ENCODE measurements around the gene NAIF1.

The NAIF1 gene

GRCh38 chr9:128101231-128101661 lies 34.1 kb upstream of the NAIF1 start:
- Histone ChIP-seq H3K79me1 (ENCODE audit: low read depth, low read length) (peaks cover 11% of the 10 kb centered on the region), H3K9ac (ENCODE audit: low read depth, low read length, poor library complexity) (no peak overlapping the region), H2BK120ac (ENCODE audit: low read depth, low read length) (no peak overlapping the region), H3K23ac (ENCODE audit: low read depth, low read length, poor library complexity) (no peak overlapping the region), H3K4me2 (ENCODE audit: insufficient read depth, low read length, poor library complexity, severe bottlenecking) (no peak overlapping the region), H3K4me1 (ENCODE audit: control insufficient read depth in 2 of 2, insufficient read depth in 1 of 2, low read depth in 1 of 2, low read length in 2 of 2) (peaks cover 23% of the 10 kb centered on the region in 2 donors), H3K14ac (ENCODE audit: low read length) (no peak overlapping the region), H4K91ac (ENCODE audit: low read depth, low read length, poor library complexity) (no peak overlapping the region), H3K27me3 (ENCODE audit: control insufficient read depth in 3 of 3, insufficient read depth in 3 of 3, low read depth in 1 of 3, low read length in 3 of 3) (no peaks in the 10 kb centered on the region), H4K8ac (ENCODE audit: low read depth, low read length) (no peak overlapping the region), H2BK5ac (ENCODE audit: low read length) (no peak overlapping the region), H3K9me3 (replicated peaks in 1 of 2; ENCODE audit: control insufficient read depth in 2 of 2, insufficient read depth in 1 of 2, low read depth in 1 of 2, low read length in 2 of 2) (no peaks in the 10 kb centered on the region), H2AK5ac (ENCODE audit: low read depth, low read length) (no peak overlapping the region), H3K18ac (ENCODE audit: low read length) (no peak overlapping the region), H2AFZ (ENCODE audit: low read length) (no peak overlapping the region), H2BK12ac (ENCODE audit: low read length) (no peak overlapping the region), H3K36me3 (replicated peaks in 1 of 2; ENCODE audit: control insufficient read depth in 2 of 2, insufficient read depth in 2 of 2, low read length in 2 of 2) (peaks cover 41 to 56% of the 10 kb centered on the region in 2 donors), H3K4ac (ENCODE audit: low read length) (no peak overlapping the region), H3K27ac (replicated peaks; ENCODE audit: low read length) (no peak overlapping the region), H2BK15ac (ENCODE audit: low read length) (no peak overlapping the region), H3K4me3 (ENCODE audit: low read length in 2 of 2) (no peak overlapping the region)
- no peak for DNase-seq (ENCODE audit: low spot score)
- WGBS, 2 donors (ENCODE audit: extremely low coverage in 2 of 2, insufficient read length in 2 of 2, insufficient replicate concordance in 1 of 2) = no CpG with 5 or more reads among the region's 12 CpGs

- Histone ChIP-seq H3K4me1 (ENCODE audit: control insufficient read depth in 2 of 2, insufficient read depth in 1 of 2, low read depth in 1 of 2, low read length in 2 of 2) (peaks cover 23% of the 10 kb centered on the region in 2 donors), H3K9ac (ENCODE audit: low read depth, low read length, poor library complexity) (no peak overlapping the region), H3K4me3 (ENCODE audit: low read length in 2 of 2) (no peak overlapping the region), H3K9me3 (replicated peaks in 1 of 2; ENCODE audit: control insufficient read depth in 2 of 2, insufficient read depth in 1 of 2, low read depth in 1 of 2, low read length in 2 of 2) (no peaks in the 10 kb centered on the region), H2AFZ (ENCODE audit: low read length) (no peak overlapping the region), H3K4ac (ENCODE audit: low read length) (no peak overlapping the region), H3K18ac (ENCODE audit: low read length) (no peak overlapping the region), H2BK15ac (ENCODE audit: low read length) (no peak overlapping the region), H2BK120ac (ENCODE audit: low read depth, low read length) (no peak overlapping the region), H3K23ac (ENCODE audit: low read depth, low read length, poor library complexity) (no peak overlapping the region), H3K14ac (ENCODE audit: low read length) (no peak overlapping the region), H2BK12ac (ENCODE audit: low read length) (no peak overlapping the region), H2AK5ac (ENCODE audit: low read depth, low read length) (no peak overlapping the region), H3K36me3 (replicated peaks in 1 of 2; ENCODE audit: control insufficient read depth in 2 of 2, insufficient read depth in 2 of 2, low read length in 2 of 2) (peaks cover 35 to 49% of the 10 kb centered on the region in 2 donors), H3K27me3 (ENCODE audit: control insufficient read depth in 3 of 3, insufficient read depth in 3 of 3, low read depth in 1 of 3, low read length in 3 of 3) (no peaks in the 10 kb centered on the region), H4K8ac (ENCODE audit: low read depth, low read length) (no peak overlapping the region), H3K4me2 (ENCODE audit: insufficient read depth, low read length, poor library complexity, severe bottlenecking) (no peak overlapping the region), H4K91ac (ENCODE audit: low read depth, low read length, poor library complexity) (no peak overlapping the region), H2BK5ac (ENCODE audit: low read length) (peak overlapping the region; percentile 10), H3K79me1 (ENCODE audit: low read depth, low read length) (peaks cover 11% of the 10 kb centered on the region), H3K27ac (replicated peaks; ENCODE audit: low read length) (no peak overlapping the region)
- DNase-seq (ENCODE audit: low spot score) = no peak
- no CpG with 5 or more reads among the region's 10 CpGs for WGBS, 2 donors (ENCODE audit: extremely low coverage in 2 of 2, insufficient read length in 2 of 2, insufficient replicate concordance in 1 of 2)
Measured at GRCh38 chr9:128100581-128100980, 33.5 kb upstream of the NAIF1 start.

- peaks cover 13% of the 10 kb centered on the region for H3K79me1 ChIP-seq (ENCODE audit: low read depth, low read length)
- H3K4me1 ChIP-seq (ENCODE audit: control insufficient read depth in 2 of 2, insufficient read depth in 1 of 2, low read depth in 1 of 2, low read length in 2 of 2) = peaks cover 23 to 24% of the 10 kb centered on the region in 2 donors
- no peaks in the 10 kb centered on the region for H3K9me3 ChIP-seq (replicated peaks in 1 of 2; ENCODE audit: control insufficient read depth in 2 of 2, insufficient read depth in 1 of 2, low read depth in 1 of 2, low read length in 2 of 2)
- H3K4me2 ChIP-seq (ENCODE audit: insufficient read depth, low read length, poor library complexity, severe bottlenecking) = no peak overlapping the region
- no peak overlapping the region for H3K18ac ChIP-seq (ENCODE audit: low read length)
- H3K36me3 ChIP-seq (replicated peaks in 1 of 2; ENCODE audit: control insufficient read depth in 2 of 2, insufficient read depth in 2 of 2, low read length in 2 of 2) = peaks cover 32 to 46% of the 10 kb centered on the region in 2 donors
- H3K27ac ChIP-seq (replicated peaks; ENCODE audit: low read length) = no peak overlapping the region
- no peak overlapping the region for H2BK12ac ChIP-seq (ENCODE audit: low read length)
- H2AFZ ChIP-seq (ENCODE audit: low read length) = no peak overlapping the region
- H2BK5ac ChIP-seq (ENCODE audit: low read length) = no peak overlapping the region
- H2AK5ac ChIP-seq (ENCODE audit: low read depth, low read length) = no peak overlapping the region
- no peak overlapping the region for H4K91ac ChIP-seq (ENCODE audit: low read depth, low read length, poor library complexity)
- WGBS, 2 donors (ENCODE audit: extremely low coverage in 2 of 2, insufficient read length in 2 of 2, insufficient replicate concordance in 1 of 2) = no CpG with 5 or more reads among the region's 16 CpGs
- no peaks in the 10 kb centered on the region for H3K27me3 ChIP-seq (ENCODE audit: control insufficient read depth in 3 of 3, insufficient read depth in 3 of 3, low read depth in 1 of 3, low read length in 3 of 3)
- no peak overlapping the region for H3K14ac ChIP-seq (ENCODE audit: low read length)
- no peak overlapping the region for H4K8ac ChIP-seq (ENCODE audit: low read depth, low read length)
- no peak overlapping the region for H3K9ac ChIP-seq (ENCODE audit: low read depth, low read length, poor library complexity)
- no peak overlapping the region for H3K4me3 ChIP-seq (ENCODE audit: low read length in 2 of 2)
- H2BK120ac ChIP-seq (ENCODE audit: low read depth, low read length) = no peak overlapping the region
- H3K4ac ChIP-seq (ENCODE audit: low read length) = no peak overlapping the region
- no peak for DNase-seq (ENCODE audit: low spot score)
- no peak overlapping the region for H2BK15ac ChIP-seq (ENCODE audit: low read length)
- no peak overlapping the region for H3K23ac ChIP-seq (ENCODE audit: low read depth, low read length, poor library complexity)
Measured at GRCh38 chr9:128099932-128100491, 32.9 kb upstream of the NAIF1 start.

GRCh38 chr9:128099231-128099931 lies 32.3 kb upstream of the NAIF1 start:
- Histone ChIP-seq H3K36me3 (replicated peaks in 1 of 2; ENCODE audit: control insufficient read depth in 2 of 2, insufficient read depth in 2 of 2, low read length in 2 of 2) (peaks cover 30 to 43% of the 10 kb centered on the region in 2 donors), H3K9me3 (replicated peaks in 1 of 2; ENCODE audit: control insufficient read depth in 2 of 2, insufficient read depth in 1 of 2, low read depth in 1 of 2, low read length in 2 of 2) (no peaks in the 10 kb centered on the region), H4K91ac (ENCODE audit: low read depth, low read length, poor library complexity) (no peak overlapping the region), H2BK15ac (ENCODE audit: low read length) (peak overlapping the region; percentile 23), H2BK5ac (ENCODE audit: low read length) (peak overlapping the region; percentile 13), H4K8ac (ENCODE audit: low read depth, low read length) (no peak overlapping the region), H3K27me3 (ENCODE audit: control insufficient read depth in 3 of 3, insufficient read depth in 3 of 3, low read depth in 1 of 3, low read length in 3 of 3) (no peaks in the 10 kb centered on the region), H3K4ac (ENCODE audit: low read length) (no peak overlapping the region), H3K4me2 (ENCODE audit: insufficient read depth, low read length, poor library complexity, severe bottlenecking) (peak overlapping the region; percentile 90), H3K14ac (ENCODE audit: low read length) (peak overlapping the region; percentile 22), H3K4me3 (ENCODE audit: low read length in 2 of 2) (peak overlapping the region; percentile 47 to 80), H2AFZ (ENCODE audit: low read length) (no peak overlapping the region), H3K27ac (replicated peaks; ENCODE audit: low read length) (peak overlapping the region; percentile 90), H3K9ac (ENCODE audit: low read depth, low read length, poor library complexity) (peak overlapping the region; percentile 91), H2BK12ac (ENCODE audit: low read length) (no peak overlapping the region), H3K4me1 (ENCODE audit: control insufficient read depth in 2 of 2, insufficient read depth in 1 of 2, low read depth in 1 of 2, low read length in 2 of 2) (peaks cover 30 to 31% of the 10 kb centered on the region in 2 donors), H2BK120ac (ENCODE audit: low read depth, low read length) (no peak overlapping the region), H3K23ac (ENCODE audit: low read depth, low read length, poor library complexity) (peak overlapping the region; percentile 35), H2AK5ac (ENCODE audit: low read depth, low read length) (no peak overlapping the region), H3K18ac (ENCODE audit: low read length) (peak overlapping the region; percentile 86), H3K79me1 (ENCODE audit: low read depth, low read length) (peaks cover 13% of the 10 kb centered on the region)
- no CpG with 5 or more reads among the region's 16 CpGs for WGBS, 2 donors (ENCODE audit: extremely low coverage in 2 of 2, insufficient read length in 2 of 2, insufficient replicate concordance in 1 of 2)
- no peak for DNase-seq (ENCODE audit: low spot score)

Measured in neuronal stem cell (in vitro differentiated cells).